T-helper 1 cell treated with Interleukin-12 subunit alpha and Interleukin-12 subunit beta and Interleukin-4 antibody, amounts not matched to agents 30 ng/mL and 1 ng/mL, for 36 hours (primary cell): ENCODE results near the gene OPALIN. TPM values are rescaled to one million over a fixed set of nuclear protein-coding genes. Genes with fewer than 3 reads are reported as not detected.

Experiments used
- intact Hi-C: fragments of 100-400 bp; cut with micrococcal nuclease; formaldehyde crosslinking; loops from one replicate; pipeline ENCODE4 v1.15.1; 2024
- total RNA-seq: library from RNA; stranded (reverse); gene quantifications from 2 replicates; pipeline ENCODE4 v1.2.3, GENCODE V29; 2022

Gene OPALIN
- total RNA-seq: not detected in 2 replicates

GRCh38 chr10:96358851-96359540 lies at the start of gene OPALIN:
Gene OPALIN (minus strand): TSS chr10:96359002. CDS start chr10:96358896, 106 bp downstream.
- intact Hi-C loops: no loop called here

GRCh38 chr10:96408201-96408600 lies 49.4 kb upstream of the OPALIN start:
- intact Hi-C loops: no loop called here

GRCh38 chr10:96407560-96408069 lies 48.8 kb upstream of the OPALIN start:
- intact Hi-C loops: no loop called here

GRCh38 chr10:96406091-96406490 lies 47.3 kb upstream of the OPALIN start:
- intact Hi-C loops: no loop called here

GRCh38 chr10:96402417-96403305 lies 43.9 kb upstream of the OPALIN start:
- intact Hi-C loops: no loop called here

GRCh38 chr10:96401036-96401435 lies 42.2 kb upstream of the OPALIN start:
- intact Hi-C loops: no loop called here

GRCh38 chr10:96400465-96400864 lies 41.7 kb upstream of the OPALIN start:
- intact Hi-C loops: no loop called here

- intact Hi-C loops: loop anchor here (2.0 to 10.0 kb wide), 4 partner anchors 155 to 367 kb away; partner anchors contain the start of gene TM9SF3
These were observed 39.1 kb upstream of the OPALIN start for GRCh38 chr10:96397902-96398301.

GRCh38 chr10:96395931-96396877 lies 37.4 kb upstream of the OPALIN start:
- intact Hi-C loops: loop anchor here (1.0 to 10.0 kb wide), 9 partner anchors 26 to 814 kb away; partner anchors contain the start of gene TM9SF3

GRCh38 chr10:96390460-96390864 lies 31.7 kb upstream of the OPALIN start:
- intact Hi-C loops: loop anchor here (10.0 kb wide), 2 partner anchors 254 to 374 kb away; no protein-coding TSS in a partner anchor

- intact Hi-C loops: loop anchor here (10.0 kb wide), 2 partner anchors 255 to 375 kb away; no protein-coding TSS in a partner anchor
These were observed 31.0 kb upstream of the OPALIN start for GRCh38 chr10:96389785-96390184.

GRCh38 chr10:96387601-96388000 lies 28.8 kb upstream of the OPALIN start:
- intact Hi-C loops: no loop called here

- intact Hi-C loops: no loop called here
These were observed 28.4 kb upstream of the OPALIN start for GRCh38 chr10:96387161-96387560.

GRCh38 chr10:96384506-96384905 lies 25.7 kb upstream of the OPALIN start:
- intact Hi-C loops: no loop called here

- intact Hi-C loops: no loop called here
These were observed 22.0 kb upstream of the OPALIN start for GRCh38 chr10:96380821-96381220.

- intact Hi-C loops: no loop called here
These were observed 21.0 kb upstream of the OPALIN start for GRCh38 chr10:96379758-96380157.

- intact Hi-C loops: no loop called here
These were observed 19.9 kb upstream of the OPALIN start for GRCh38 chr10:96378741-96379140.

GRCh38 chr10:96377816-96378294 lies 19.1 kb upstream of the OPALIN start:
- intact Hi-C loops: no loop called here

- intact Hi-C loops: no loop called here
These were observed 17.7 kb upstream of the OPALIN start for GRCh38 chr10:96376483-96376882.
